OCI-LY1 (cell line): ENCODE measurements around the gene VWA8.
"Not testable (repeated sequence)": the region's sequence is repeated elsewhere in the genome, so short reads cannot be mapped to it uniquely, and the experiment has no call there.

Source experiments
- H2AFZ ChIP-seq: fragments of 200-600 bp; sonication (generic), shearing (Covaris generic); 2 replicates; pipeline ENCODE4 v1.6.0; 2014; ENCODE audit warnings: antibody characterized with exemption, mild to moderate bottlenecking, low read length
- H3F3A ChIP-seq: fragments of 200-600 bp; sonication (generic), shearing (Covaris generic); 2 replicates; pipeline ENCODE4 v1.6.0; 2014; ENCODE audit warnings: mild to moderate bottlenecking, antibody characterized with exemption, low read length, moderate library complexity; ENCODE audit not compliant: insufficient read depth
- H3K27ac ChIP-seq: fragments of 200-600 bp; sonication (generic); 2 replicates; pipeline ENCODE4 v1.5.1; 2014; ENCODE audit warnings: low read length, mixed run types, mild to moderate bottlenecking, low read depth; ENCODE audit not compliant: poor library complexity, severe bottlenecking
- H3K27me3 ChIP-seq: fragments of 200-600 bp; sonication (generic); 2 replicates; pipeline ENCODE4 v1.6.0; 2014; ENCODE audit warnings: antibody characterized with exemption, mild to moderate bottlenecking, low read length, moderate library complexity; ENCODE audit not compliant: insufficient read depth
- H3K36me3 ChIP-seq: fragments of 200-600 bp; sonication (generic); 2 replicates; pipeline ENCODE4 v1.6.1; 2014; ENCODE audit warnings: mild to moderate bottlenecking, antibody characterized with exemption, low read length, moderate library complexity, mixed read lengths; ENCODE audit not compliant: insufficient read depth
- H3K4me1 ChIP-seq: fragments of 200-600 bp; sonication (generic); 2 replicates; pipeline ENCODE4 v1.5.1; 2014; ENCODE audit warnings: mild to moderate bottlenecking, low read length, moderate library complexity; ENCODE audit not compliant: insufficient read depth, severe bottlenecking
- H3K4me2 ChIP-seq: fragments of 200-600 bp; sonication (generic), shearing (Covaris generic); 2 replicates; pipeline ENCODE4 v1.6.1; 2014; ENCODE audit warnings: low read length
- H3K4me3 ChIP-seq: fragments of 200-600 bp; sonication (generic); 2 replicates; pipeline ENCODE4 v1.5.1; 2014; ENCODE audit warnings: low read length, low read depth, mild to moderate bottlenecking, mixed read lengths; ENCODE audit not compliant: poor library complexity, severe bottlenecking
- H3K79me2 ChIP-seq: fragments of 200-600 bp; shearing (Covaris generic); 2 replicates; pipeline ENCODE4 v1.6.1; 2016; ENCODE audit warnings: mixed run types, low read length, mixed read lengths; ENCODE audit not compliant: insufficient read depth
- H3K9ac ChIP-seq: fragments of 200-600 bp; sonication (generic), shearing (Covaris generic); 2 replicates; pipeline ENCODE4 v1.6.1; 2014; ENCODE audit warnings: mild to moderate bottlenecking, low read length, mixed read lengths
- H3K9me2 ChIP-seq: fragments of 200-600 bp; sonication (generic), shearing (Covaris generic); 2 replicates; pipeline ENCODE4 v1.6.1; 2014; ENCODE audit warnings: low read depth, mild to moderate bottlenecking, low read length, mixed read lengths
- H3K9me3 ChIP-seq: fragments of 200-600 bp; shearing (Covaris generic); 2 replicates; pipeline ENCODE4 v1.6.1; 2014; ENCODE audit warnings: low read length, mixed read lengths
- H4K20me1 ChIP-seq: fragments of 200-600 bp; sonication (generic), shearing (Covaris generic); 2 replicates; pipeline ENCODE4 v1.6.0; 2016; ENCODE audit warnings: mild to moderate bottlenecking, low read length; ENCODE audit not compliant: insufficient read depth
- EZH2 ChIP-seq: fragments of 200-600 bp; sonication (generic), shearing (Covaris generic); IDR thresholded peaks from 2 replicates; pipeline ENCODE4 v1.8.0; 2017; ENCODE audit warnings: borderline replicate concordance, mixed run types, mild to moderate bottlenecking, antibody characterized with exemption, low read length, moderate library complexity, mixed read lengths
- TF ChIP-seq, protein P1 (sequence below): fragments of 200-600 bp; sonication (generic), shearing (Covaris generic); IDR thresholded peaks from 2 replicates; pipeline ENCODE4 v1.5.1; 2017; ENCODE audit warnings: mild to moderate bottlenecking, antibody characterized with exemption, low read length, moderate library complexity, mixed read lengths

The VWA8 gene

DNA sequence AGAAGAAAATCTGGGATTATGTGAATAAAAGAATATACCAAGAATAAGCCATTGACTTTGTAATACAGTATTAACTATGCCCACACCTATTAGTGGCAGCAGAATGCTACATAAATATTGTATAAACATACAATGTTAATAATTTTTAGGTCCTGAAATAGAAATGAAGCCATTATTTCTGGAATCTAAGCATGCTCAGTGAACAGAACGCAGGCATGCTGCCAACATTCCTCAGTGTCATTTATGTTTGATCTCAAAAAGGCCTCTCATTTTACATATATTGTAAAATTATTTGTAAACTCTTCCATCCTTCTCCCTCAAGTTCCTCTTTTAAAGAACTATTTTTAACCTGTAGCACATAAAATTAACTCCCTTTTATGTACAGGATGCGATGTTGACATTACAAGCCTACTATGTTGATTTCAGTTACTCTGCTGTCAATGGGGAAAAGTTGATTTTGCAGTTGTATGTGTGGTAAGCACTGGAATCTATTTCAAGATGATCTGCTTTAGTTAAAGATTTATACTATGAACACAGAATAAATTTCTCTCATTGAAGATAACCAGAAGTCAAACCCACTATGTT is 118.8 kb downstream of the VWA8 start:
- Histone ChIP-seq H3K4me2 (no peak overlapping the region), H3K4me3 (no peak overlapping the region), H3K9me3 (no peaks in the 10 kb centered on the region; the same call in 1 of the 2 replicates), H3K36me3 (peaks cover 9% of the 10 kb centered on the region; the same call in 1 of the 2 replicates), H4K20me1 (no peaks in the 10 kb centered on the region), H3K27me3 (no peaks in the 10 kb centered on the region), H3K4me1 (peaks cover 5% of the 10 kb centered on the region), H3F3A (no peaks in the 10 kb centered on the region), H2AFZ (no peak overlapping the region), H3K79me2 (no peaks in the 10 kb centered on the region), H3K9ac (no peak overlapping the region), H3K27ac (no peak overlapping the region), H3K9me2 (no peaks in the 10 kb centered on the region)
- TF ChIP-seq, protein P1, sequence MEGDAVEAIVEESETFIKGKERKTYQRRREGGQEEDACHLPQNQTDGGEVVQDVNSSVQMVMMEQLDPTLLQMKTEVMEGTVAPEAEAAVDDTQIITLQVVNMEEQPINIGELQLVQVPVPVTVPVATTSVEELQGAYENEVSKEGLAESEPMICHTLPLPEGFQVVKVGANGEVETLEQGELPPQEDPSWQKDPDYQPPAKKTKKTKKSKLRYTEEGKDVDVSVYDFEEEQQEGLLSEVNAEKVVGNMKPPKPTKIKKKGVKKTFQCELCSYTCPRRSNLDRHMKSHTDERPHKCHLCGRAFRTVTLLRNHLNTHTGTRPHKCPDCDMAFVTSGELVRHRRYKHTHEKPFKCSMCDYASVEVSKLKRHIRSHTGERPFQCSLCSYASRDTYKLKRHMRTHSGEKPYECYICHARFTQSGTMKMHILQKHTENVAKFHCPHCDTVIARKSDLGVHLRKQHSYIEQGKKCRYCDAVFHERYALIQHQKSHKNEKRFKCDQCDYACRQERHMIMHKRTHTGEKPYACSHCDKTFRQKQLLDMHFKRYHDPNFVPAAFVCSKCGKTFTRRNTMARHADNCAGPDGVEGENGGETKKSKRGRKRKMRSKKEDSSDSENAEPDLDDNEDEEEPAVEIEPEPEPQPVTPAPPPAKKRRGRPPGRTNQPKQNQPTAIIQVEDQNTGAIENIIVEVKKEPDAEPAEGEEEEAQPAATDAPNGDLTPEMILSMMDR: no peak
- TF ChIP-seq EZH2: no peak

DNA sequence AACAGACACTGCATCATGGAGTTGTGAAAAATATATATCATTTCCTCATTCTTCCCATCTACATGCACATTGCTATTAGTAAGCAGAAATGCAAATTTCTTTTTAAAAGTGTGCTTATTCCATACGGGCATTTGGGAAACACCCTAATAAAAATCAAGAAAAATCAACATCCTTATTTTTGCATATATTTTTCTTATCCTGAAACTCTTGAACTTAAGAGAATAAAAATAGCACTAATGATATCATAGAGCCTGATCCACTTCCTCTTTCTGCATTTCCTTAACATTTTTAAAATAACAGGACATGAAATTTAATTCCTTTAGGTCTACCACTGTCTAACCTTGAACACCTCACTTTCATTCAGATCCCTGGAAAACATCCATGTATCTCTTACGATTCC is 123.3 kb downstream of the VWA8 start:
- no peaks in the 10 kb centered on the region for H3K9me3 ChIP-seq
- no peaks in the 10 kb centered on the region for H3K79me2 ChIP-seq
- no peak overlapping the region for H3K27ac ChIP-seq
- peaks cover 5% of the 10 kb centered on the region for H3K4me1 ChIP-seq
- TF ChIP-seq, protein P1: no peak
- no peak for TF ChIP-seq EZH2
- H3K36me3 ChIP-seq: peaks cover 16% of the 10 kb centered on the region; the same call in 1 of the 2 replicates
- H3K27me3 ChIP-seq: no peaks in the 10 kb centered on the region
- no peak overlapping the region for H3K4me3 ChIP-seq
- no peaks in the 10 kb centered on the region for H3F3A ChIP-seq
- no peak overlapping the region for H2AFZ ChIP-seq
- H3K9ac ChIP-seq: no peak overlapping the region
- no peaks in the 10 kb centered on the region for H4K20me1 ChIP-seq
- H3K9me2 ChIP-seq: no peaks in the 10 kb centered on the region
- no peak overlapping the region for H3K4me2 ChIP-seq

DNA sequence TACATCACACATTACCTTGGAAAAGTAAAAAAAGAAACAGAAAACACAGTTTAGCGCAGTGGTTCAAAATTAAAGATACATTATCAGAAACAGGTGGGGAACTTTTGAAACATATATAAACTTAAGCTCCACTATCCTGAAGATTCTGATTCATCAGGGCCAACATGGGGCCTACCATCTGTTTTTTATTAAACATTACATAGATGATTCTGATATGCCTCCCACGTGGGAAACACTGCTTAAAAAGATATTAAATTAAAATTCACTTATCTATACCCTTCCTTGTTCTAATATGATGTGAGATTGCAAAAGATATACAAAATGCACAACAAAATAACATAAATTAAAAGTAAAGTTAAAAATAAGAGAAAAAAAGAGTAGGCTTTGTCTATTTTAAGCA is 125.0 kb downstream of the VWA8 start:
- H3K4me3 ChIP-seq: no peak overlapping the region
- no peaks in the 10 kb centered on the region for H3K9me3 ChIP-seq
- H3K9ac ChIP-seq: no peak overlapping the region
- no peak overlapping the region for H3K27ac ChIP-seq
- H3F3A ChIP-seq: no peaks in the 10 kb centered on the region
- no peak for TF ChIP-seq EZH2
- TF ChIP-seq, protein P1: no peak
- H2AFZ ChIP-seq: no peak overlapping the region
- H3K9me2 ChIP-seq: no peaks in the 10 kb centered on the region
- H3K4me1 ChIP-seq: no peaks in the 10 kb centered on the region
- no peaks in the 10 kb centered on the region for H3K79me2 ChIP-seq
- no peaks in the 10 kb centered on the region for H3K27me3 ChIP-seq
- H4K20me1 ChIP-seq: no peaks in the 10 kb centered on the region
- H3K4me2 ChIP-seq: no peak overlapping the region
- H3K36me3 ChIP-seq: peaks cover 22% of the 10 kb centered on the region; the same call in 1 of the 2 replicates

DNA sequence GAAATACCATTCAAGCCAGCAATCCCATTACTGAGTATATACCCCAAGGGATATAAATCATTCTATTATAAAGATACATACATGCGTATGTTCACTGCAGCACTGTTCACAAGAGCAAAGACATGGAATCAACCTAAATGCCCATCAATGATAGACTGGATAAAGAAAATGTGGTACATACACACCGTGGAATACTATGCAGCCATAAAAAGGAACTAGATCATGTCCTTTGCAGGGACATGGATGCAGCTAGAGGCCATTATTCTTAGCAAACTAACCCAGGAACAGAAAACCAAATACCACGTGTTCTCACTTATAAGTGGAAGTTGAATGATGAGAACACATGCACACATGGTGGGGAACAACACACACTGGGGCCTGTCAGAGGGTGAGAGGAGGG is 126.2 kb downstream of the VWA8 start:
- H3K4me1 ChIP-seq, H2AFZ ChIP-seq, H3F3A ChIP-seq, H4K20me1 ChIP-seq, H3K79me2 ChIP-seq, H3K27me3 ChIP-seq, H3K9me2 ChIP-seq, H3K4me2 ChIP-seq, H3K9me3 ChIP-seq, H3K27ac ChIP-seq, H3K9ac ChIP-seq, H3K4me3 ChIP-seq: not testable (repeated sequence)
- peaks cover 22% of the 10 kb centered on the region for H3K36me3 ChIP-seq
